Pancreas (tissue), 10 donors: ENCODE measurements around the gene SFMBT2. TPM values are rescaled to one million over a fixed set of nuclear protein-coding genes. Genes with fewer than 3 reads are reported as not detected.

ENCODE experiments used
- ATAC-seq, 4 donors: fragments of 200-7000 bp; cut with Tn5 transposase; one replicate each; pipeline versions ENCODE4 v1.8.0 to v1.9.1; 2020; ENCODE audit warnings: mild to moderate bottlenecking in 4 of 4, moderate library complexity in 4 of 4
- DNase-seq, 6 donors: peaks; one replicate each; pipeline ENCODE4 v3.0.0-alpha.2; 2020
- FAIRE-seq: peaks from 2 replicates; lab custom pipeline; 2012; peaks lifted over from hg19 to GRCh38; lab: Jason Lieb, UNC
- H3K27ac ChIP-seq, 4 donors: fragments of 200-600 bp; sonication (generic); 1 replicate in 3 of 4; 2 replicates in 1 of 4; pipeline versions ENCODE4 v1.5.0 to v1.8.0; 2020
- H3K27me3 ChIP-seq, 4 donors: fragments of 200-600 bp; one replicate each; pipeline ENCODE4 v1.8.0; 2021
- H3K36me3 ChIP-seq, 3 donors: fragments of 200-600 bp; sonication (generic) in 1 of 3; one replicate each; pipeline versions ENCODE4 v1.5.0 to v1.8.0; 2020 to 2021
- H3K4me1 ChIP-seq, 3 donors: fragments of 200-600 bp; one replicate each; pipeline ENCODE4 v1.8.0; 2021
- H3K4me3 ChIP-seq, 4 donors: fragments of 200-600 bp; sonication (generic) in 2 of 4; one replicate each; pipeline versions ENCODE4 v1.5.0 to v1.8.0; 2020 to 2021
- H3K9me3 ChIP-seq, 4 donors: fragments of 200-600 bp; one replicate each; pipeline ENCODE4 v1.8.0; 2021
- WGBS, 2 donors: extraction: QIAGEN DNeasy Blood & Tissue Kit; methylation state at CpG; one replicate each; pipeline ENCODE4 v1.1.7; 2013; 5-methylcytosine and 5-hydroxymethylcytosine counted together
- intact Hi-C, 3 donors: fragments of 100-400 bp; cut with DNase I; formaldehyde crosslinking; loops; one replicate each; pipeline versions ENCODE4 v1.11.1 to v1.14.2; 2022
- polyA plus RNA-seq, 2 donors: library from polyadenylated mRNA; stranded (reverse); fragments of 200-250 nt; gene quantifications; one replicate each; pipeline ENCODE4 v1.2.3, GENCODE V29; 2013
- total RNA-seq, 6 donors: library from RNA; stranded (reverse); fragmentation: NEBNext Ultra II Directional in 4 of 6; extraction: Animal tissue kit (Norgen Biotek cat#: 25700) in 4 of 6; gene quantifications; one replicate each; pipeline versions ENCODE4 v1.2.1 to v1.2.4, GENCODE V29; 2021 to 2023
- TF ChIP-seq, protein P1 (sequence below), 4 donors: fragments of 200-600 bp; sonication (generic) in 3 of 4; IDR thresholded peaks; one replicate each; pipeline versions ENCODE4 v1.5.0 to v1.8.0; 2021; ENCODE audit warnings: antibody characterized with exemption in 4 of 4
- donor health status: healthy with polysubstance abuse.
- donor health status: DM: no; HTN: no; CAD: no; lungs with moderate emphysema.
- donor health status: DM: no; HTN: no; CAD: no.
- donor health status: control.
- donor health status: control.
- donor health status: Bipolar disorder and iron deficiency.
- donor health status: DM: yes; HTN: yes; CAD: no.
- donor health status: DM: no; HTN: no; CAD: no.
- donor health status: DM: no; HTN: no; CAD: no.
- donor health status: DM: yes; HTN: yes; CAD: no.

The SFMBT2 gene
- total and polyA plus RNA-seq, 8 donors = 0.65 to 9.4 (median 1.9) TPM

DNA sequence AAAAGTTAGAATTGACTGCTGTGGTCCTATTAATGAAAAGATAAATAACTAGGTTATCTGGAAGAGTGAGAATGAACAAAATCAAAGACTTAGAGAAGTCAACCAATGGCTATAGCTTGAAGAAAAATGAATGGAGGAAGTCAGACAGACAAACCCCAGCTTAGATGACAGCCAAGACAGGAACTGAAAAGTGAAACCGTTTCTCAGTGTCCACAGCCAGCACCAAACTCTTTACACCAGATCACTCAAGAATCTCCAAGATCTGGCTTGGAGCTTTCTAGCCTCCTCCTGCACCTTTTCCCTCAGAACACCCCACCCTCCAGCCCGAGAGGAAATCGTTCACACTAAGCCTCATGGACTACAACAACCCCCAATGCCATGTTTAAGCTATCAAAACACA is 167.0 kb downstream of the SFMBT2 start:
- ATAC-seq (no peak), FAIRE-seq (no peak), DNase-seq (no peak)
- TF ChIP-seq, protein P1, sequence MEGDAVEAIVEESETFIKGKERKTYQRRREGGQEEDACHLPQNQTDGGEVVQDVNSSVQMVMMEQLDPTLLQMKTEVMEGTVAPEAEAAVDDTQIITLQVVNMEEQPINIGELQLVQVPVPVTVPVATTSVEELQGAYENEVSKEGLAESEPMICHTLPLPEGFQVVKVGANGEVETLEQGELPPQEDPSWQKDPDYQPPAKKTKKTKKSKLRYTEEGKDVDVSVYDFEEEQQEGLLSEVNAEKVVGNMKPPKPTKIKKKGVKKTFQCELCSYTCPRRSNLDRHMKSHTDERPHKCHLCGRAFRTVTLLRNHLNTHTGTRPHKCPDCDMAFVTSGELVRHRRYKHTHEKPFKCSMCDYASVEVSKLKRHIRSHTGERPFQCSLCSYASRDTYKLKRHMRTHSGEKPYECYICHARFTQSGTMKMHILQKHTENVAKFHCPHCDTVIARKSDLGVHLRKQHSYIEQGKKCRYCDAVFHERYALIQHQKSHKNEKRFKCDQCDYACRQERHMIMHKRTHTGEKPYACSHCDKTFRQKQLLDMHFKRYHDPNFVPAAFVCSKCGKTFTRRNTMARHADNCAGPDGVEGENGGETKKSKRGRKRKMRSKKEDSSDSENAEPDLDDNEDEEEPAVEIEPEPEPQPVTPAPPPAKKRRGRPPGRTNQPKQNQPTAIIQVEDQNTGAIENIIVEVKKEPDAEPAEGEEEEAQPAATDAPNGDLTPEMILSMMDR (IDR thresholded peaks at IDR 0.05) = no peak
- no peak overlapping the region for H3K4me3 ChIP-seq
- intact Hi-C loops = no loop called here
- 49 to 50% methylated on average over 3 of the region's 3 CpGs for WGBS, 2 donors
- no peaks in the 10 kb centered on the region for H3K4me1 ChIP-seq
- no peaks in the 10 kb centered on the region for H3K9me3 ChIP-seq
- no peaks in the 10 kb centered on the region for H3K27me3 ChIP-seq
- no peaks in the 10 kb centered on the region for H3K36me3 ChIP-seq
- H3K27ac ChIP-seq = no peak overlapping the region

DNA sequence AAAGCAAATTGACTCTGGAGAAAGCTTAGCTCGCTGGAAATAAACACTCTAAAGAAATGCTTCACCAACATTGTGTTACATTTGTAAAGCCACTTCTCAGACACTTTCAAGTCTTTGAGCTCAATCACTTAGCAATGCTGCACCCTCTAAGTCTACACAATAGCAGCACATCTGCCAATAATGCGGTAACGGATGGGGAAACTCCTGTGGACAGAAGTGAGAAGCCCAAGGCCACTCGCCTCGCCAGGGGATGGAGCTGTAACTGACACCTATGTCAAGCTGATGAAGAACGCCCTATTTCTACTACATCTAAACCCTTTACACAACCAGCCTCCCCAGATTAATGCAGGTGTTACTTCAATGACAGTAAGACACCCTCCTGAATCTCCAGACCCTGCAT is 167.7 kb downstream of the SFMBT2 start:
- Histone ChIP-seq H3K9me3 (no peaks in the 10 kb centered on the region), H3K27ac (no peak overlapping the region), H3K4me1 (no peaks in the 10 kb centered on the region), H3K36me3 (no peaks in the 10 kb centered on the region), H3K4me3 (no peak overlapping the region), H3K27me3 (no peaks in the 10 kb centered on the region)
- DNase-seq (no peak), FAIRE-seq (no peak), ATAC-seq (no peak)
- TF ChIP-seq, protein P1 (IDR thresholded peaks at IDR 0.05) = no peak
- 74 to 85% methylated on average over 6 of the region's 6 CpGs for whole genome bisulfite sequencing, 2 donors
- intact Hi-C loops = no loop called here

- ATAC-seq = no peak
- Histone ChIP-seq H3K27me3 (no peaks in the 10 kb centered on the region), H3K4me1 (no peaks in the 10 kb centered on the region), H3K36me3 (no peaks in the 10 kb centered on the region), H3K9me3 (no peaks in the 10 kb centered on the region), H3K4me3 (no peak overlapping the region), H3K27ac (no peak overlapping the region)
- intact Hi-C loops = no loop called here
- 53 to 78% methylated on average over 5 of the region's 5 CpGs for WGBS, 2 donors
- no peak for FAIRE-seq
- no peak for DNase-seq
- TF ChIP-seq, protein P1 (IDR thresholded peaks at IDR 0.05) = no peak
Measured at GRCh38 chr10:7239312-7239985, 171.4 kb downstream of the SFMBT2 start.

- WGBS, 2 donors = 75 to 90% methylated on average over 3 of the region's 3 CpGs
- H3K27me3 ChIP-seq = no peaks in the 10 kb centered on the region
- TF ChIP-seq, protein P1 (IDR thresholded peaks at IDR 0.05) = no peak
- ATAC-seq (no peak), DNase-seq (no peak), FAIRE-seq (no peak)
- H3K4me3 ChIP-seq = no peak overlapping the region
- no peaks in the 10 kb centered on the region for H3K4me1 ChIP-seq
- H3K9me3 ChIP-seq = no peaks in the 10 kb centered on the region
- intact Hi-C loops = no loop called here
- H3K27ac ChIP-seq = no peak overlapping the region
- H3K36me3 ChIP-seq = no peaks in the 10 kb centered on the region
Measured at GRCh38 chr10:7235376-7235775, 175.5 kb downstream of the SFMBT2 start.

DNA sequence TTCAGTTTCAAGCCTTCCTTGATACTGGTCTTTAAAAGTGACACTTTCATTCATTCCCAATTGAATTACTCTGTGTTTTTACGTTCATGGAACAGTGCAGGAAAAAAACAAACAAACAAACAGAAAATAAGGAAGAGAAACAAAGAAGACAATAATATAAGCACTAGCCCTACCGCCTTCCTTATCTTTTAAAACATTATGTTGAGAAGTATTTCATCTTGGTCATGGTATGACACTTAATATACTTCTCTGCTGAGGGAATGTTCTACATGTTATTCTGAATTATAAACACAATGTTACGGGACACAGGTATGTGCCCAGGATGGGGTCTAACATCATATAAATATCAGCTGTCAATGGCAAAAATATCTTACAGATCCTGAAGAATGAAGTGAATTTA is 176.7 kb downstream of the SFMBT2 start:
- no peak for ATAC-seq
- WGBS, 2 donors = 51 to 76% methylated on average over 3 of the region's 3 CpGs
- TF ChIP-seq, protein P1 (IDR thresholded peaks at IDR 0.05) = no peak
- H3K4me1 ChIP-seq = no peaks in the 10 kb centered on the region
- H3K9me3 ChIP-seq = no peaks in the 10 kb centered on the region
- H3K36me3 ChIP-seq = no peaks in the 10 kb centered on the region
- intact Hi-C loops = no loop called here
- no peak for DNase-seq
- no peak overlapping the region for H3K4me3 ChIP-seq
- no peak overlapping the region for H3K27ac ChIP-seq
- no peaks in the 10 kb centered on the region for H3K27me3 ChIP-seq
- no peak for FAIRE-seq
